Loucy (cell line): Measurements from ENCODE around the gene CFAP20DC.

Source experiments
- CTCF ChIP-seq: fragments of 200-600 bp; sonication (generic); conservative IDR thresholded peaks from 2 replicates; pipeline ENCODE4 v1.5.1; 2014; ENCODE audit warnings: mild to moderate bottlenecking, antibody characterized with exemption, low read length
- EZH2phosphoT487 ChIP-seq: fragments of 200-600 bp; IDR thresholded peaks from 2 replicates; pipeline ENCODE4 v1.6.1; 2018; ENCODE audit warnings: antibody characterized with exemption, mild to moderate bottlenecking, moderate library complexity, borderline replicate concordance

GRCh38 chr3:58999134-58999773, 50.6 kb downstream of the CFAP20DC start:
- TF ChIP-seq CTCF (no peak), EZH2phosphoT487 (no peak)
